Activated naive CD4-positive, alpha-beta T cell treated with anti-CD3 and anti-CD28 coated beads, Interleukin-2, amount 10 ng/mL, durations not matched to agents 7 days and 5 days (primary cell): ENCODE data around the gene LGALS14.

Experiments used
- CTCF ChIA-PET: fragments of 350-600 bp; sonication (Branson Sonifier 250); formaldehyde crosslinking; loops from one replicate; lab custom pipeline; 2021; ENCODE audit warnings: antibody characterized with exemption; lab: Charles Lee
- DNase-seq: peaks from one replicate; pipeline ENCODE4 v3.0.0-alpha.2; 2020
- H3K27ac Mint-ChIP-seq: one replicate; pipeline ENCODE4 v1.8.0; 2021; ENCODE audit warnings: mild to moderate bottlenecking, moderate library complexity, mixed read lengths
- H3K27me3 Mint-ChIP-seq: one replicate; pipeline ENCODE4 v1.8.0; 2021; ENCODE audit warnings: mild to moderate bottlenecking, mixed read lengths
- H3K36me3 Mint-ChIP-seq: one replicate; pipeline ENCODE4 v1.8.0; 2021; ENCODE audit warnings: mixed read lengths
- H3K4me1 Mint-ChIP-seq: one replicate; pipeline ENCODE4 v1.8.0; 2021; ENCODE audit warnings: mixed read lengths
- H3K4me3 Mint-ChIP-seq: one replicate; pipeline ENCODE4 v1.8.0; 2021; ENCODE audit warnings: mild to moderate bottlenecking, moderate library complexity, mixed read lengths
- H3K9me3 Mint-ChIP-seq: one replicate; pipeline ENCODE4 v1.8.0; 2021; ENCODE audit warnings: mixed read lengths

Gene LGALS14

GRCh38 chr19:39740395-39740794 is 36.1 kb downstream of the LGALS14 start:
- CTCF ChIA-PET, result interaction anchor here (0.8 to 1.0 kb wide), 2 partner anchors 22 to 26 kb away, joined by 3 read pairs; no protein-coding TSS in a partner anchor
- Mint-ChIP-seq H3K4me3 (peak overlapping the region; percentile 16), H3K9me3 (no peaks in the 10 kb centered on the region), H3K36me3 (no peaks in the 10 kb centered on the region), H3K27ac (peak overlapping the region; percentile 56), H3K27me3 (peaks cover 5% of the 10 kb centered on the region), H3K4me1 (peaks cover 47% of the 10 kb centered on the region)
- DNase-seq, result no peak

- H3K4me3 Mint-ChIP-seq, result no peak overlapping the region
Observed at GRCh38 chr19:39745643-39746042, 41.4 kb downstream of the LGALS14 start.

GRCh38 chr19:39746836-39747529 is 42.7 kb downstream of the LGALS14 start:
- Mint-ChIP-seq H3K9me3 (no peaks in the 10 kb centered on the region), H3K36me3 (no peaks in the 10 kb centered on the region), H3K27me3 (peaks cover 10% of the 10 kb centered on the region), H3K4me1 (no peaks in the 10 kb centered on the region), H3K27ac (no peak overlapping the region), H3K4me3 (no peak overlapping the region)
- CTCF ChIA-PET, result no interaction called here
- DNase-seq, result no peak

More at GRCh38 chr19:39745643-39746042, 41.4 kb downstream of the LGALS14 start:
- Mint-ChIP-seq H3K36me3 (no peaks in the 10 kb centered on the region), H3K27ac (no peak overlapping the region), H3K4me1 (peaks cover 5% of the 10 kb centered on the region), H3K9me3 (no peaks in the 10 kb centered on the region), H3K27me3 (no peaks in the 10 kb centered on the region)
- CTCF ChIA-PET, result no interaction called here
- no peak for DNase-seq

- Mint-ChIP-seq H3K27me3 (peaks cover 15% of the 10 kb centered on the region), H3K4me3 (no peak overlapping the region), H3K4me1 (no peaks in the 10 kb centered on the region), H3K27ac (no peak overlapping the region), H3K9me3 (no peaks in the 10 kb centered on the region), H3K36me3 (no peaks in the 10 kb centered on the region)
- no peak for DNase-seq
- CTCF ChIA-PET, result no interaction called here
Observed at GRCh38 chr19:39749981-39750380, 45.7 kb downstream of the LGALS14 start.

- no peaks in the 10 kb centered on the region for H3K4me1 Mint-ChIP-seq
- H3K4me3 Mint-ChIP-seq, result no peak overlapping the region
- no peak for DNase-seq
- no peaks in the 10 kb centered on the region for H3K9me3 Mint-ChIP-seq
- no peaks in the 10 kb centered on the region for H3K36me3 Mint-ChIP-seq
- no peak overlapping the region for H3K27ac Mint-ChIP-seq
- H3K27me3 Mint-ChIP-seq, result peaks cover 27% of the 10 kb centered on the region
- CTCF ChIA-PET, result interaction anchor here (1.3 to 1.7 kb wide), 2 partner anchors 11 to 79 kb away, joined by 3 read pairs; no protein-coding TSS in a partner anchor
Observed at GRCh38 chr19:39752390-39752789, 48.1 kb downstream of the LGALS14 start.

GRCh38 chr19:39752795-39753194 is 48.5 kb downstream of the LGALS14 start:
- Mint-ChIP-seq H3K9me3 (no peaks in the 10 kb centered on the region), H3K4me3 (no peak overlapping the region), H3K4me1 (no peaks in the 10 kb centered on the region), H3K27ac (no peak overlapping the region), H3K36me3 (no peaks in the 10 kb centered on the region), H3K27me3 (peaks cover 31% of the 10 kb centered on the region)
- DNase-seq, result no peak
- CTCF ChIA-PET, result interaction anchor here (1.3 to 1.7 kb wide), 2 partner anchors 11 to 80 kb away, joined by 3 read pairs; no protein-coding TSS in a partner anchor

- CTCF ChIA-PET, result no interaction called here
- H3K36me3 Mint-ChIP-seq, result no peaks in the 10 kb centered on the region
- H3K4me1 Mint-ChIP-seq, result no peaks in the 10 kb centered on the region
- no peaks in the 10 kb centered on the region for H3K9me3 Mint-ChIP-seq
- DNase-seq, result no peak
- H3K27ac Mint-ChIP-seq, result no peak overlapping the region
- no peak overlapping the region for H3K4me3 Mint-ChIP-seq
- H3K27me3 Mint-ChIP-seq, result peaks cover 43% of the 10 kb centered on the region
Observed at GRCh38 chr19:39754544-39754943, 50.3 kb downstream of the LGALS14 start.

GRCh38 chr19:39754971-39755370 is 50.7 kb downstream of the LGALS14 start:
- no peaks in the 10 kb centered on the region for H3K4me1 Mint-ChIP-seq
- no peak overlapping the region for H3K4me3 Mint-ChIP-seq
- CTCF ChIA-PET, result no interaction called here
- H3K27ac Mint-ChIP-seq, result no peak overlapping the region
- no peaks in the 10 kb centered on the region for H3K9me3 Mint-ChIP-seq
- H3K36me3 Mint-ChIP-seq, result no peaks in the 10 kb centered on the region
- DNase-seq, result no peak
- H3K27me3 Mint-ChIP-seq, result peaks cover 43% of the 10 kb centered on the region
